HFFc6 (cell line): Measurements from ENCODE around the gene USP36. TPM values are rescaled to one million over a fixed set of nuclear protein-coding genes. Genes with fewer than 3 reads are reported as not detected.

Experiments used
- DNase-seq: peaks from one replicate; pipeline ENCODE4 v3.0.0-alpha.2; 2018
- H3K27ac Mint-ChIP-seq: 2 replicates; pipeline ENCODE4 v1.8.0; 2020; ENCODE audit warnings: mild to moderate bottlenecking, mixed read lengths
- H3K27me3 Mint-ChIP-seq: 2 replicates; pipeline ENCODE4 v1.8.0; 2021; ENCODE audit warnings: mild to moderate bottlenecking, moderate library complexity, mixed read lengths; ENCODE audit not compliant: insufficient read depth
- H3K36me3 Mint-ChIP-seq: 2 replicates; pipeline ENCODE4 v1.8.0; 2021; ENCODE audit warnings: low read depth, mixed read lengths
- H3K4me1 Mint-ChIP-seq: 2 replicates; pipeline ENCODE4 v1.8.0; 2020; ENCODE audit warnings: low read depth, mixed read lengths
- H3K4me3 Mint-ChIP-seq: 2 replicates; pipeline ENCODE4 v1.8.0; 2020; ENCODE audit warnings: mild to moderate bottlenecking, moderate library complexity, mixed read lengths
- H3K9me3 Mint-ChIP-seq: 2 replicates; pipeline ENCODE4 v1.8.0; 2020; ENCODE audit warnings: mild to moderate bottlenecking, mixed read lengths
- CTCF ChIP-seq: fragments of 200-600 bp; sonication (generic); IDR thresholded peaks from 2 replicates; pipeline ENCODE4 v1.5.0; 2021; ENCODE audit warnings: antibody characterized with exemption, mild to moderate bottlenecking
- total RNA-seq, 6 experiments: library from RNA; stranded (reverse); fragmentation: NEBNext Ultra II Directional; extraction: Animal tissue kit (Norgen Biotek cat#: 25700); gene quantifications; 2 replicates in 1 of 6; 3 replicates in 5 of 6; pipeline ENCODE4 v1.2.3, GENCODE V29; 2021

Gene USP36
- total RNA-seq, 6 experiments from 2014 or later: 43.6 to 50.3 (median 46.2) TPM

- DNase-seq: no peak
- TF ChIP-seq CTCF: no peak
- Mint-ChIP-seq H3K9me3 (no peaks in the 10 kb centered on the region), H3K36me3 (no peaks in the 10 kb centered on the region), H3K27ac (no peak overlapping the region), H3K4me3 (no peak overlapping the region), H3K27me3 (no peaks in the 10 kb centered on the region), H3K4me1 (peaks cover 21% of the 10 kb centered on the region)
These were observed 72.8 kb downstream of the USP36 start for GRCh38 chr17:78767806-78768205.

DNA sequence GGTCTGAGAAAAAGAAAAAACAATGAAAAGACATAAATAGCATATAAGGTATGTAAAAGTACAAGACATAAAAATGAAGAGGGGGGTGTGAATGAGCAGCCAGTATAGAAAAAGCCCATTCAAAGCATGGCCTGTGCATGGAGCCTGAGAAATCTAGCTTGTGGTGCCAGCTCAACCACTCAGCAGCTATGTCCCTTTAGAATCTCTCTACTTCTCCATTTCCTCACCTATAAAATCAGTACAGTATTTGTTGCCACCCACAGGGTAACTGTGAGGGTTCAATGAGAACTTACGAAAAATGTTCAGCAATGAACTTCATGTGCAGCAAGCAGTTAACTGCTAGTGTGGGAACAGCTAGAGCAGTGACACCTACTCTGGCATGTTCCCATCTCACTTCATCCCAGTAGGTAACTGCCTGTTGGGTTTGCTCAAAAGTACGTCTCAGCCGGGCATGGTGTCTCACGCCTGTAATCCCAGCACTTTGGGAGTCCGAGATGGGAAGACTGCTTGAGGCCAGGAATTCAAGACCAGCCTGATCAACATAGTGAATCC is 73.8 kb downstream of the USP36 start:
- no peak overlapping the region for H3K4me3 Mint-ChIP-seq
- no peak for TF ChIP-seq CTCF
- H3K9me3 Mint-ChIP-seq: no peaks in the 10 kb centered on the region
- no peaks in the 10 kb centered on the region for H3K36me3 Mint-ChIP-seq
- peaks cover 21% of the 10 kb centered on the region for H3K4me1 Mint-ChIP-seq
- no peak overlapping the region for H3K27ac Mint-ChIP-seq
- DNase-seq: no peak
- no peaks in the 10 kb centered on the region for H3K27me3 Mint-ChIP-seq

DNA sequence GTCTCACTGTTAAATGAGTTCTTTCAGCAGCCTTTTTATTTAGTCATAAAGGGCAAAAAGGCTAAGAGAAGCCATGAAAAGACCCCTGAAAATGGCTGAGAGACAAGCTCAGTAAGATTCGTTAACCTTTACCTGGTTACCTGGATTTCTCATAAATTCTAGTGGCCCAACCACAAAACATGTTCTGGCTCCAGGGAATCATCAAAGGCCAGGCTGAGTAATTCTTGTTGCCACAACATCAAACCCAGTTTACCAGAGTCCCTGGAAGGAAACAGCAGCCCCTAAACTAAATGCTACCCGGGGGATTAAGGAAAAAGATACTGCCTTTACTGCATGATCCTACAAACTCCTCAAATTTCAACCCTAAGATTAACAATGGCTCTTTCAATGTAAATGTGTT is 74.4 kb downstream of the USP36 start:
- Mint-ChIP-seq H3K4me1 (peaks cover 21% of the 10 kb centered on the region), H3K27ac (no peak overlapping the region), H3K27me3 (no peaks in the 10 kb centered on the region), H3K4me3 (no peak overlapping the region), H3K36me3 (no peaks in the 10 kb centered on the region), H3K9me3 (no peaks in the 10 kb centered on the region)
- no peak for TF ChIP-seq CTCF
- no peak for DNase-seq

DNA sequence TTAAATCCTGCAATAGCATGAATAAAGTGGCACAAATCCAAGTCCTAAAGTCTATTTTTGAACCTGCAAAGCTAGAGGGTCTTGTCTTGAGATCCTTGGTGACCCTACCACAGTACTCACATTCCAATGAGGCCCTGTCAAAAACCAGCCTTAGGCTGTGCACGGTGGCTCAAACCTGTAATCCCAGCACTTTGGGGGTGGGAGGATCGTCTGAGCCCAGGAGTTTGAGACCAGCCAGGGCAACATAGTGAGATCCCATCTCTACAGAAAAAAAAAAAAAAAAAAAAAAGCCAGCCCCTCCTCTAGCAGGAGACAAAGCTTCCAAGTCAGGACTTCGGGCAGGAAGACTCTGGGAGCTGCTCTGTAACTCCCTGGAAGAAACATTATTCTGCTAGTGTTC is 74.8 kb downstream of the USP36 start:
- no peak for TF ChIP-seq CTCF
- H3K4me3 Mint-ChIP-seq: no peak overlapping the region
- DNase-seq: no peak
- H3K27ac Mint-ChIP-seq: no peak overlapping the region
- H3K9me3 Mint-ChIP-seq: no peaks in the 10 kb centered on the region
- H3K36me3 Mint-ChIP-seq: no peaks in the 10 kb centered on the region
- H3K27me3 Mint-ChIP-seq: no peaks in the 10 kb centered on the region
- peaks cover 21% of the 10 kb centered on the region for H3K4me1 Mint-ChIP-seq

GRCh38 chr17:78764871-78765270 is 75.7 kb downstream of the USP36 start:
- Mint-ChIP-seq H3K9me3 (no peaks in the 10 kb centered on the region), H3K27me3 (no peaks in the 10 kb centered on the region), H3K27ac (no peak overlapping the region), H3K4me1 (peaks cover 21% of the 10 kb centered on the region), H3K36me3 (no peaks in the 10 kb centered on the region), H3K4me3 (no peak overlapping the region)
- no peak for DNase-seq
- no peak for TF ChIP-seq CTCF

- Mint-ChIP-seq H3K27me3 (no peaks in the 10 kb centered on the region), H3K27ac (no peak overlapping the region), H3K4me3 (no peak overlapping the region), H3K9me3 (no peaks in the 10 kb centered on the region), H3K36me3 (no peaks in the 10 kb centered on the region), H3K4me1 (peaks cover 28% of the 10 kb centered on the region)
- TF ChIP-seq CTCF: no peak
- no peak for DNase-seq
These were observed 77.1 kb downstream of the USP36 start for GRCh38 chr17:78763561-78763960.
